HG03432 (cell line): ENCODE data around the gene PDE4D.

Experiments
- ATAC-seq: cut with Tn5 transposase; IDR thresholded peaks from one replicate; pipeline ENCODE4 v1.9.1; 2021; ENCODE audit warnings: mild to moderate bottlenecking, moderate library complexity; ENCODE audit not compliant: unreplicated experiment

PDE4D gene

GRCh38 chr5:59893429-59894227 lies at the start of gene PDE4D:
TSS of gene PDE4D (minus strand) at chr5:59893726.
- peak; percentile 47 for ATAC-seq

GRCh38 chr5:59937633-59938032 lies 44.1 kb upstream of the PDE4D start:
- no peak for ATAC-seq

- ATAC-seq: no peak
Measured at GRCh38 chr5:59923465-59923864, 29.9 kb upstream of the PDE4D start.

- no peak for ATAC-seq
Measured at GRCh38 chr5:59922220-59922619, 28.7 kb upstream of the PDE4D start.

- ATAC-seq: no peak
Measured at GRCh38 chr5:59921816-59922215, 28.3 kb upstream of the PDE4D start.

GRCh38 chr5:59919484-59919883 lies 26.0 kb upstream of the PDE4D start:
- no peak for ATAC-seq

GRCh38 chr5:59917121-59917520 lies 23.6 kb upstream of the PDE4D start:
- no peak for ATAC-seq

GRCh38 chr5:59905188-59905587 lies 11.7 kb upstream of the PDE4D start:
- ATAC-seq: no peak

- ATAC-seq: no peak
Measured at GRCh38 chr5:59897075-59897474, 3.5 kb upstream of the PDE4D start.

GRCh38 chr5:59891962-59892643 lies 1.4 kb downstream of the PDE4D start:
- no peak for ATAC-seq

GRCh38 chr5:59887274-59887673 lies 6.3 kb downstream of the PDE4D start:
- no peak for ATAC-seq

GRCh38 chr5:59874675-59875074 lies 18.9 kb downstream of the PDE4D start:
- ATAC-seq: no peak

GRCh38 chr5:59873113-59873512 lies 20.4 kb downstream of the PDE4D start:
- ATAC-seq: no peak

- ATAC-seq: no peak
Measured at GRCh38 chr5:59866661-59867060, 26.9 kb downstream of the PDE4D start.

GRCh38 chr5:59864718-59865117 lies 28.8 kb downstream of the PDE4D start:
- no peak for ATAC-seq

GRCh38 chr5:59863777-59864176 lies 29.7 kb downstream of the PDE4D start:
- ATAC-seq: no peak

GRCh38 chr5:59856358-59856757 lies 37.2 kb downstream of the PDE4D start:
- ATAC-seq: no peak

- no peak for ATAC-seq
Measured at GRCh38 chr5:59850766-59851165, 42.8 kb downstream of the PDE4D start.

- no peak for ATAC-seq
Measured at GRCh38 chr5:59847586-59847985, 45.9 kb downstream of the PDE4D start.

- no peak for ATAC-seq
Measured at GRCh38 chr5:59845730-59846129, 47.8 kb downstream of the PDE4D start.

- no peak for ATAC-seq
Measured at GRCh38 chr5:59843511-59844213, 49.9 kb downstream of the PDE4D start.

- ATAC-seq: no peak
Measured at GRCh38 chr5:59842999-59843398, 50.5 kb downstream of the PDE4D start.
